ENCODE measurements around the gene D2HGDH. TPM values are rescaled to one million over a fixed set of nuclear protein-coding genes. Genes with fewer than 3 reads are reported as not detected.

The D2HGDH gene
- total and polyA plus RNA-seq, 10 of the 15 experiments (the other 5 are each of a cell fraction or from before 2014, with no cell fraction given): 0.52 to 32.1 (median 11.0) TPM

GRCh38 chr2:241813644-241814392 lies 79.4 kb downstream of the D2HGDH start (continued):
- TF ChIP-seq, protein P1, sequence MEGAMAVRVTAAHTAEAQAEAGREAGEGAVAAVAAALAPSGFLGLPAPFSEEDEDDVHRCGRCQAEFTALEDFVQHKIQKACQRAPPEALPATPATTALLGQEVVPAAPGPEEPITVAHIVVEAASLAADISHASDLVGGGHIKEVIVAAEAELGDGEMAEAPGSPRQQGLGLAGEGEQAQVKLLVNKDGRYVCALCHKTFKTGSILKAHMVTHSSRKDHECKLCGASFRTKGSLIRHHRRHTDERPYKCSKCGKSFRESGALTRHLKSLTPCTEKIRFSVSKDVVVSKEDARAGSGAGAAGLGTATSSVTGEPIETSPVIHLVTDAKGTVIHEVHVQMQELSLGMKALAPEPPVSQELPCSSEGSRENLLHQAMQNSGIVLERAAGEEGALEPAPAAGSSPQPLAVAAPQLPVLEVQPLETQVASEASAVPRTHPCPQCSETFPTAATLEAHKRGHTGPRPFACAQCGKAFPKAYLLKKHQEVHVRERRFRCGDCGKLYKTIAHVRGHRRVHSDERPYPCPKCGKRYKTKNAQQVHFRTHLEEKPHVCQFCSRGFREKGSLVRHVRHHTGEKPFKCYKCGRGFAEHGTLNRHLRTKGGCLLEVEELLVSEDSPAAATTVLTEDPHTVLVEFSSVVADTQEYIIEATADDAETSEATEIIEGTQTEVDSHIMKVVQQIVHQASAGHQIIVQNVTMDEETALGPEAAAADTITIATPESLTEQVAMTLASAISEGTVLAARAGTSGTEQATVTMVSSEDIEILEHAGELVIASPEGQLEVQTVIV (IDR thresholded peaks at IDR 0.05; ENCODE audit: borderline replicate concordance, partially characterized antibody): no peak
- 0 out of 2 replicates have a peak, but pooled peaks have one; percentile 16 for TF ChIP-seq NBN (IDR thresholded peaks at IDR 0.05)
- TF ChIP-seq TCF12 (IDR thresholded peaks at IDR 0.05; ENCODE audit: low read depth, low read length): peak; percentile 93; the same call in 1 of the 2 replicates
- peak; percentile 80 for TF ChIP-seq IKZF1 (conservative IDR thresholded peaks at IDR 0.05)
- TF ChIP-seq KDM1A (IDR thresholded peaks at IDR 0.05; ENCODE audit: borderline replicate concordance): no peak
- TF ChIP-seq MEF2B (IDR thresholded peaks at IDR 0.05; ENCODE audit: partially characterized antibody, poor library complexity, severe bottlenecking): peak; percentile 98
- peak; percentile 85 for TF ChIP-seq EED (IDR thresholded peaks at IDR 0.05; ENCODE audit: low read depth)
- TF ChIP-seq CREB1 (IDR thresholded peaks at IDR 0.05; ENCODE audit: low read depth): 0 out of 2 replicates have a peak, but pooled peaks have one; percentile 16
- peak; percentile 77; the same call in 1 of the 2 replicates for TF ChIP-seq BCL11A (IDR thresholded peaks at IDR 0.05; ENCODE audit: low read depth, low read length)
- no peak for TF ChIP-seq BCLAF1 (IDR thresholded peaks at IDR 0.05)
- TF ChIP-seq RAD51 (IDR thresholded peaks at IDR 0.05): no peak
- TF ChIP-seq SP1 (IDR thresholded peaks at IDR 0.05; ENCODE audit: low read depth, low read length): peak; percentile 81
- TF ChIP-seq TAF1 (IDR thresholded peaks at IDR 0.05; ENCODE audit: borderline replicate concordance, low read depth, low read length): no peak
- peak; percentile 18; the same call in 1 of the 2 replicates for TF ChIP-seq NR2F1 (conservative IDR thresholded peaks at IDR 0.05)
- TF ChIP-seq, protein P2, sequence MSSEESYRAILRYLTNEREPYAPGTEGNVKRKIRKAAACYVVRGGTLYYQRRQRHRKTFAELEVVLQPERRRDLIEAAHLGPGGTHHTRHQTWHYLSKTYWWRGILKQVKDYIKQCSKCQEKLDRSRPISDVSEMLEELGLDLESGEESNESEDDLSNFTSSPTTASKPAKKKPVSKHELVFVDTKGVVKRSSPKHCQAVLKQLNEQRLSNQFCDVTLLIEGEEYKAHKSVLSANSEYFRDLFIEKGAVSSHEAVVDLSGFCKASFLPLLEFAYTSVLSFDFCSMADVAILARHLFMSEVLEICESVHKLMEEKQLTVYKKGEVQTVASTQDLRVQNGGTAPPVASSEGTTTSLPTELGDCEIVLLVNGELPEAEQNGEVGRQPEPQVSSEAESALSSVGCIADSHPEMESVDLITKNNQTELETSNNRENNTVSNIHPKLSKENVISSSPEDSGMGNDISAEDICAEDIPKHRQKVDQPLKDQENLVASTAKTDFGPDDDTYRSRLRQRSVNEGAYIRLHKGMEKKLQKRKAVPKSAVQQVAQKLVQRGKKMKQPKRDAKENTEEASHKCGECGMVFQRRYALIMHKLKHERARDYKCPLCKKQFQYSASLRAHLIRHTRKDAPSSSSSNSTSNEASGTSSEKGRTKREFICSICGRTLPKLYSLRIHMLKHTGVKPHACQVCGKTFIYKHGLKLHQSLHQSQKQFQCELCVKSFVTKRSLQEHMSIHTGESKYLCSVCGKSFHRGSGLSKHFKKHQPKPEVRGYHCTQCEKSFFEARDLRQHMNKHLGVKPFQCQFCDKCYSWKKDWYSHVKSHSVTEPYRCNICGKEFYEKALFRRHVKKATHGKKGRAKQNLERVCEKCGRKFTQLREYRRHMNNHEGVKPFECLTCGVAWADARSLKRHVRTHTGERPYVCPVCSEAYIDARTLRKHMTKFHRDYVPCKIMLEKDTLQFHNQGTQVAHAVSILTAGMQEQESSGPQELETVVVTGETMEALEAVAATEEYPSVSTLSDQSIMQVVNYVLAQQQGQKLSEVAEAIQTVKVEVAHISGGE (CRISPR knock-in tag; IDR thresholded peaks at IDR 0.05): no peak
- TF ChIP-seq, protein P3, sequence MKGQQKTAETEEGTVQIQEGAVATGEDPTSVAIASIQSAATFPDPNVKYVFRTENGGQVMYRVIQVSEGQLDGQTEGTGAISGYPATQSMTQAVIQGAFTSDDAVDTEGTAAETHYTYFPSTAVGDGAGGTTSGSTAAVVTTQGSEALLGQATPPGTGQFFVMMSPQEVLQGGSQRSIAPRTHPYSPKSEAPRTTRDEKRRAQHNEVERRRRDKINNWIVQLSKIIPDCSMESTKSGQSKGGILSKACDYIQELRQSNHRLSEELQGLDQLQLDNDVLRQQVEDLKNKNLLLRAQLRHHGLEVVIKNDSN (IDR thresholded peaks at IDR 0.05; ENCODE audit: borderline replicate concordance, extremely low read length, insufficient read depth, low read depth, low read length): no peak
- TF ChIP-seq PAX8 (IDR thresholded peaks at IDR 0.05): no peak
- TF ChIP-seq POU2F2 (IDR thresholded peaks at IDR 0.05; ENCODE audit: borderline replicate concordance, low read depth, low read length): peak; percentile 62; the same call in 2 of the 3 replicates
- no peak for TF ChIP-seq JUND (IDR thresholded peaks at IDR 0.05; ENCODE audit: low read depth, low read length)
